GM12801 (cell line): ENCODE measurements around the gene BCAS1.

Source experiments
- TF ChIP-seq, protein P1 (sequence below): IDR thresholded peaks from one replicate; pipeline ENCODE4 v1.5.1; 2011; ENCODE audit warnings: control low read depth; ENCODE audit not compliant: insufficient read length; ENCODE audit errors: extremely low read depth

The BCAS1 gene

DNA sequence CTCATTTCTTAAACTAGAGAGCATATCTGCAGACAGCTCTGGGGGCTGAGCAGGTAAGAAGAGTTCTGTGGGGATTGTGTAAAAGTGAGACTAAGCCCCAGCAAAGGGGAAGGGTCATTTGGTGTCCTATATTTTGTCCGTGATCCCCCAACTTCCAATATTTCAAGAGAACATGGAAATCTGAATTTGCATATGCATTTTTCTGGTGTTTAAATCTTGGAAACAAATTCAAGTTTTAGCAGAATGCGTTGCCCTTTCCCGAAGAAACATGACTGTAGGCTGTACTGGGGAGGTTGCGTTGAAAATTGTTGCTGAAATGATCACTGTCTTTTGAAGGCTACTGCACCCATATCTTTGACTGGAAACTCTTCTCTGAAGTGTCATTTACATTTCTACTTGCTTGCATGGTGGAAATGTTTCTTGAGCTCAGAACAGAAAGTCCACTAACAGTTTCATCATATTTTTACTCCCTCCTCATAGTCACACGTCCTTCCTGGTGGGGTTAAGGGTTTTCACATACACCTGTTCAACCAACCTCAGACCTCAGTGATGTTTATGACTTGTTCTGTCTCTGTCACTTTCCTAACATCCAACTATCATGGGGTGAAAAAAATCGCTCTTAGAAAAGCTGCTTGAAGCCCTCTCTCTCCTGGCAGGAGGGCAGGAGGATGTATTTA lies 140.3 kb downstream of the BCAS1 start:
- TF ChIP-seq, protein P1, sequence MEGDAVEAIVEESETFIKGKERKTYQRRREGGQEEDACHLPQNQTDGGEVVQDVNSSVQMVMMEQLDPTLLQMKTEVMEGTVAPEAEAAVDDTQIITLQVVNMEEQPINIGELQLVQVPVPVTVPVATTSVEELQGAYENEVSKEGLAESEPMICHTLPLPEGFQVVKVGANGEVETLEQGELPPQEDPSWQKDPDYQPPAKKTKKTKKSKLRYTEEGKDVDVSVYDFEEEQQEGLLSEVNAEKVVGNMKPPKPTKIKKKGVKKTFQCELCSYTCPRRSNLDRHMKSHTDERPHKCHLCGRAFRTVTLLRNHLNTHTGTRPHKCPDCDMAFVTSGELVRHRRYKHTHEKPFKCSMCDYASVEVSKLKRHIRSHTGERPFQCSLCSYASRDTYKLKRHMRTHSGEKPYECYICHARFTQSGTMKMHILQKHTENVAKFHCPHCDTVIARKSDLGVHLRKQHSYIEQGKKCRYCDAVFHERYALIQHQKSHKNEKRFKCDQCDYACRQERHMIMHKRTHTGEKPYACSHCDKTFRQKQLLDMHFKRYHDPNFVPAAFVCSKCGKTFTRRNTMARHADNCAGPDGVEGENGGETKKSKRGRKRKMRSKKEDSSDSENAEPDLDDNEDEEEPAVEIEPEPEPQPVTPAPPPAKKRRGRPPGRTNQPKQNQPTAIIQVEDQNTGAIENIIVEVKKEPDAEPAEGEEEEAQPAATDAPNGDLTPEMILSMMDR, result no peak

DNA sequence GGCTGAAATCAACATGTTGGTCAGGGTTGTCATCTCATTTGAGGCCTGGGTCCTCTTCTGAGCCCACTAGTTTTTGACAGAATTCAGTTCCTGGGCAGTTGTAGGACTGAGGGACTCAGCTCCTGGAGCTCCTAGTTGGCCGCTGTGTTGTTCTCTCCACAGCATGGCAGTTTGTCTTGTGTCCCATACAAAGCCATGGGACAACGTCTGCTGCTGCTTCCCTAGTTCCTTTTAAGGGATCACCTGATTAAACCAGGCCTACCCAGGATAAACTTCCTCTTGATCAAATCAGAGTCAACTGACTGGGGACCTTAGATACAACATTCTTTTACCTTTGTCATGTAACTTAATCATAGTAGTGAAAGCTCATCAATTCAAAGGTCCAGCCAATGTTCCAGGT lies 141.0 kb downstream of the BCAS1 start:
- TF ChIP-seq, protein P1, result no peak

DNA sequence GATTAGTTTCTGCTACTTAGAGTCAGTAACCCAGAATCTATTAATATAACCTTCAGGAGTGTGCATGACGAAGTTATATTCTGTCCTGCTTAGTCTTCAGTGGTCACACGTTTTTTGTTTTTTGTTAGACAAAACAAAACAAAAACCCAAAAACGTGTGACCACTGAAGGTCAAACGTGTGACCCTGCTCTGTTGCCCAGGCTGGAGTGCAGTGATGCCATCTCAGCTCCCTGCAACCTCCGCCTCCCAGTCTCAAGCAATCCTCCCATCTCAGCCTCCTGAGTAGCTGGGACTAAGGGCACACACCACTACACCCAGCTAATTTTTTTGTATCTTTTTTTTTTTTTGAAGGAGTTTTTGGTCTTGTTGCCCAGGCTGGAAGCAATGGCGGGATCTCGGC lies 142.4 kb downstream of the BCAS1 start:
- TF ChIP-seq, protein P1, result no peak

DNA sequence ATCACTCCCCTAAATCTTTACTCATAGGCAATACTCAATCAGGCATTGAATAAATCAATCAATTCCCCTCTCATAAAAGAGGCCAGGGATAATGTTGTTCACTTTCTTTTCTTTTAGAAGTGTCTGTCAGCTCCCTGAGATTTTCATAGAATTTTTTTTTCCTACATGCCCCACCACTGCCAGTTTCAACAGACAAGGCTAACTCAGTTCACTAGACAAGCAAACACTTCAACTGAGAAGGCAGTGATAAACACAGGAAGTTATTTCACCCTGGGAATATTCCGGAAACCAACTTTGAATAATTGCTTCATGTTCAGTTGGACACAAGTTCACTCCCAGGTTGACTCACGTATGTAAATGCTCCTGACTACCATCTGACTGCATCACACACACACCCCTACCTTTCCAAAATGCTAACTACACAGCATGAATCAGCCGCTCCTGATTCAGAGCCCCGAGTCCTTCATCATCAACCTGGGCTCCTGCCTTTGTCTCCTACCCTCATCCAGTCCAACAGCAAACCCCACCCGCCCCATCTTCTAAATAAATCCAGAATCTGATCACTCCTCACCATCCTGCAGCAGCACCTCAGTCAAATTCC lies 143.9 kb downstream of the BCAS1 start:
- TF ChIP-seq, protein P1, result no peak

DNA sequence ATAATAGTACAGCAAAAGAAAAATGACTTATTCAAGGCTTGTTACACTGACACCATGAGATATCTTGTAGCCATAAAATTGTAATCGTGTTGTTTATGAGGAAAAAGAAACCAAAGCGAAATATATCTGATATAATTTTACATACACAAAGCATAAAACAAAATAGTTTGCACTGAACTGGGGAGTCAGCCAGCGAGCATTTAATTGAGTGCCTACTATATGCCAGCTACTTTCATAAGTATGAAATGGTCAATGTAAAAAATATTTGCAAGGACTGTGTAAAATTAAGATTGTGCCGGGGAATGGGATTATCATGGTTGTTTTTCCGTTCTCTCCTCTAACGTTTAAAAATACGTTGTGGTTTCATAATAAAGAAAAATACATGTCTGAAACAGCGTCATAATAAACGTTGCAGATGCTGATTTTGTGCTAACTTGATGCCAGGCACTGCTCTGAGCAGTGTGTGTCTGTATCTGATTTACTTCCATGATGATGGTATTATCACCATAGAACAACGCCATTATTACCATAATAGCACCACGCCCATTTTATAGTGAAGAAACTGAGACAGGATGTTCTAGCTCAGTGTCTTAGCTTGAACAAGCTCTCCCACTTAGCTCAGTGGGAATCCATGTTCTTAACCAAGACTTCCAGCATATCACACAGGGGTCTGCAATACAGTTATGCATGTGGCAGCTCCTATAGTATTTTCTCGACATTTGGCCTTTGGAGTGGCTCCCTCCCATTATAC lies 144.6 kb downstream of the BCAS1 start:
- TF ChIP-seq, protein P1, result no peak

DNA sequence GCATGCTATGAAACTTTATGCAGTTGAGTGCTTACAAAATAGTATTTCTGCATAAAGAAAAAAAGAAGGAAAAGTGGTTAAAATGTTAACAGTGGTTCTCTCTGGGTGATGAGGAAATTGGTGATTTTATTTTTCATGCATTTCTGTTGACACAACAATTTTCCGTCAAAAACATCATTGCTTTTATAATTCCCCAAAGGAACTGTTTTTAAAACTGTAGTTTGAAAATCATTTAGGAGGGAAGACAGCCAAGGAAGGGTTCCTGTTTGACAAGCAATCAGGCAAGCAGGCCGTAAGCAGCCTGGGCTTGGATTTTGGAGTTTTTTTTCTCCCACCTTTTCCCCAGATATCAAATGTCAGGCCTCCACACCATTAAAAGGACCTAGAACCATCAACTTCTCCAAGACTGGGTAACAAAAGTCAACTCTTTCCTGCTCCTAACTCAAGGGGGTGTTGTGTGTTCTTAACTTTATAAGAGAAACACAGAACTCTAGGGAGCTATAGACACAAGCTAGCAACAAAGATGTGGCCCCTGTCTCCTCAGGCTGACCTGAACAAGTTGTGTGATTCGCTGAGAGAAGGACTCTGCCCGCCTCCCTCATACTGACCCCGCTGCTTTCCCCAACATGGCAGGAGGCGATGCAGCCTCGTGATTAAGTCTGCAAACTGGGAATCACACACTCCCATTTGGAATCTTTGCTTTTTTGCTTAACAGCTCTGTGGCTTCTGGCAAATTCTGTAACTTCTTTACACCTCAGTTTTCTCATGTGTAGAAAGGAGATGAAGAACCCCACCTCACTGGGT lies 146.6 kb downstream of the BCAS1 start:
- TF ChIP-seq, protein P1, result no peak

DNA sequence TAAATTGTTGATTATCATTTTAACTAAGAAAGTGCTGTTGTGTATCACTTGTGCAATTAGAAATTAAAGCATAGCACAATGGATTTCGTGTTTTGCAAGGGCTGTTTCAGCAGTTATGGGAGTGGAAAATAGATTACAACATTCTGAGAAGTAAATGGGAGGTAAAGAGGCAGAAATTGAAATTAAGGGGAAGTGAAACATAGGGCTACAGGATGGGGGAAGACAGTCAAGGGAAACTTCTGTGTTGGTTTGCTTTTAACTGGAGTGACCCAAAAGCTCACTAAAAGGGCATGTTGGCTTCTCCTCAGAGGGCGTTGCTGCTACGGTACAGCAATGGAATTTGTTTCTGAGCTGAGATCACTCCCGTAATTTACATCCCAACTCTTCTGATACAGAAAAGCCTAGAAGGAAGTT lies 147.5 kb downstream of the BCAS1 start:
- TF ChIP-seq, protein P1, result no peak
